Measurements from ENCODE around the gene SIN3B.

Gene SIN3B

GRCh38 chr19:16919496-16919895 is 90.3 kb downstream of the SIN3B start:
- H3K27ac ChIP-seq (ENCODE audit: low read depth, low read length, poor library complexity, severe bottlenecking), result no peak overlapping the region
- no peak overlapping the region for H3K4me2 ChIP-seq (ENCODE audit: low read length)
- no peaks in the 10 kb centered on the region for H3F3A ChIP-seq (ENCODE audit: insufficient read depth, low read length)
- no peak for TF ChIP-seq CTCF (IDR thresholded peaks at IDR 0.05; ENCODE audit: low read length)
- no peak for TF ChIP-seq EZH2 (IDR thresholded peaks at IDR 0.05; ENCODE audit: borderline replicate concordance, low read length)
- no peaks in the 10 kb centered on the region for H4K20me1 ChIP-seq (ENCODE audit: insufficient read depth, low read length)
- no peaks in the 10 kb centered on the region for H3K9me2 ChIP-seq (ENCODE audit: low read depth, low read length)
- no peak overlapping the region for H3K9ac ChIP-seq (ENCODE audit: low read length)
- H3K4me1 ChIP-seq (ENCODE audit: insufficient read depth, low read length, severe bottlenecking), result no peaks in the 10 kb centered on the region
- H3K79me2 ChIP-seq (ENCODE audit: insufficient read depth, low read length), result no peaks in the 10 kb centered on the region
- H3K4me3 ChIP-seq (ENCODE audit: low read depth, low read length, poor library complexity, severe bottlenecking), result no peak overlapping the region
- no peaks in the 10 kb centered on the region for H3K36me3 ChIP-seq (ENCODE audit: insufficient read depth, low read length)
- no peaks in the 10 kb centered on the region for H3K9me3 ChIP-seq (ENCODE audit: low read length)
- H3K27me3 ChIP-seq (ENCODE audit: insufficient read depth, low read length), result peaks cover 8% of the 10 kb centered on the region; the same call in 1 of the 2 replicates
- no peak overlapping the region for H2AFZ ChIP-seq (ENCODE audit: low read length)

DNA sequence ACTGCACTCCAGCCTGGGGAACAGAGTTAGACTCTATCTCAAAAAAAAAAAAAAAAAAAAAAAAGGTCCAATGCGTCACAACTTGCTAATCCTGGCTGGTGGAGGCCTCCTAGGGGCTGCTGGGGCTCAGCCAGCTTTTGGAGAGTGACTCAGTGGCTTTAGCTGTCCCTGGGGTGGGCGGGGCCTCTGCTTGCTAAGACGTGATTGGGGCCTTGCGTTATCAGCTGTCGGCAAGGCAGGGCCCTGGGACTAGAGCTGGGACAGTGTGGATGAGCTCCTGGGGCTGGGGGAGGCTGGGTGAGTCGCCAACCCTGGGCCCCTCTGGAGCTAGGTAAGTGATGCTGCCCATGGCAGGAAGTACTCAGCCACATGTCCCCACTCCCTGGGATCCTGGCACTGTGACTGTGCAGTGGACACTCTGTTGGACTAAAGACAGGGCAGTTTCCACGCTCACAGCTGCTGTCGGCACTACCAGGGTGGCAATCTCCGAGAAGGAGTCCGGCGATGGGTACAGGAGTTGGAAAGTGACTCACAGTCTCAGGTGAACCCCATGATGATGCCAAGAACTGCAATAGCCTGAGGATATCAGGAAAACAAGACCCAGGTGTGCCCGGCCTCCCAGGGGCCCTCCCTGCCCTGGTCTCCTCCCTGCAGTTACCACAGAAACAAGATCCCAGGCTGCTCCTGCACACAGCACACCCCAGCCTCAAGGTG is 91.8 kb downstream of the SIN3B start:
- H3K9ac ChIP-seq (ENCODE audit: low read length), result no peak overlapping the region
- H3K27me3 ChIP-seq (ENCODE audit: insufficient read depth, low read length), result peaks cover 8% of the 10 kb centered on the region; the same call in 1 of the 2 replicates
- no peaks in the 10 kb centered on the region for H3K36me3 ChIP-seq (ENCODE audit: insufficient read depth, low read length)
- H3K4me2 ChIP-seq (ENCODE audit: low read length), result no peak overlapping the region
- no peaks in the 10 kb centered on the region for H3K79me2 ChIP-seq (ENCODE audit: insufficient read depth, low read length)
- H3K4me3 ChIP-seq (ENCODE audit: low read depth, low read length, poor library complexity, severe bottlenecking), result no peak overlapping the region
- H3F3A ChIP-seq (ENCODE audit: insufficient read depth, low read length), result no peaks in the 10 kb centered on the region
- H3K9me3 ChIP-seq (ENCODE audit: low read length), result no peaks in the 10 kb centered on the region
- H3K9me2 ChIP-seq (ENCODE audit: low read depth, low read length), result no peaks in the 10 kb centered on the region
- H4K20me1 ChIP-seq (ENCODE audit: insufficient read depth, low read length), result no peaks in the 10 kb centered on the region
- no peak for TF ChIP-seq CTCF (IDR thresholded peaks at IDR 0.05; ENCODE audit: low read length)
- TF ChIP-seq EZH2 (IDR thresholded peaks at IDR 0.05; ENCODE audit: borderline replicate concordance, low read length), result no peak
- no peaks in the 10 kb centered on the region for H3K4me1 ChIP-seq (ENCODE audit: insufficient read depth, low read length, severe bottlenecking)
- H3K27ac ChIP-seq (ENCODE audit: low read depth, low read length, poor library complexity, severe bottlenecking), result no peak overlapping the region
- H2AFZ ChIP-seq (ENCODE audit: low read length), result no peak overlapping the region

DNA sequence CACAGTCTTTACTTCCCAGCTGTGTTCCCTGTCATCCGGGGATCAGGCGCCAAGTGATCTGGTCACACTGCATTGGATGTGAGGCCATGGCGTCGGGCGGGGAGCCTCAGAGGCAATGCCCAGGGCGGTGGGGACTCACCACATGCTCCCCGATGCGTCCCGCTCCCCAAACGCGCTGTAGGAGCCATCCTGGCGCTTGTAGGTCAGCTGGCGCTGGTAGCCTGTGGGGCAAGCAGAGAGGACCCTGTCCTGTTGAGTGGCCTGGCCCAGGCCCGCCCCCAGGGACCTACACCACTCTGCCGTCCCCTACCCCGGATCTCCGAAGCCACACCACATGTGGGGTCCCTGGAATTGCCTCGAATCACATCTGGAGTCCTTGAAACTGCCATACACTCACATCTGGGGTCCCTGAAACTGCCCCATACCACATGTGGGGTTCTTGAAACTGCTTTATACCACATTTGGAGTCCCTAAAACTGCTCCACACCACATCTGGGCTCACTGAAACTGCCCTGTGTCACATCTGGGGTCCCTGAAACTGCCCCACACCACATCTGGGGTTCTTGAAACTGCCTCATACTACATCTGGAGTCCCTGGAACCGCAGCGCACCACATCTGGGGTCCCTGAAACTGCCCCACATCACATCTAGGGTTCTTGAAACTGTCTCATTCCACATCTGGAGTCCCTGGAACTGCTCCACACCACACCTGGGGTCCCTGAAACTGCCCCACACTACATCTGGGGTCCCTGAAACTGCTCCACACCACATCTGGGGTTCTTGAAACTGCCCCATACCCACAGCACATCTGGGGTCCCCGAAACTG is 92.8 kb downstream of the SIN3B start:
- no peaks in the 10 kb centered on the region for H3K4me1 ChIP-seq (ENCODE audit: insufficient read depth, low read length, severe bottlenecking)
- H4K20me1 ChIP-seq (ENCODE audit: insufficient read depth, low read length), result no peaks in the 10 kb centered on the region
- no peak overlapping the region for H3K27ac ChIP-seq (ENCODE audit: low read depth, low read length, poor library complexity, severe bottlenecking)
- no peak overlapping the region for H3K4me3 ChIP-seq (ENCODE audit: low read depth, low read length, poor library complexity, severe bottlenecking)
- H3K9me3 ChIP-seq (ENCODE audit: low read length), result no peaks in the 10 kb centered on the region
- H3F3A ChIP-seq (ENCODE audit: insufficient read depth, low read length), result no peaks in the 10 kb centered on the region
- H3K9me2 ChIP-seq (ENCODE audit: low read depth, low read length), result no peaks in the 10 kb centered on the region
- H3K79me2 ChIP-seq (ENCODE audit: insufficient read depth, low read length), result no peaks in the 10 kb centered on the region
- H3K27me3 ChIP-seq (ENCODE audit: insufficient read depth, low read length), result peaks cover 8% of the 10 kb centered on the region; the same call in 1 of the 2 replicates
- no peak overlapping the region for H3K4me2 ChIP-seq (ENCODE audit: low read length)
- H3K36me3 ChIP-seq (ENCODE audit: insufficient read depth, low read length), result no peaks in the 10 kb centered on the region
- no peak for TF ChIP-seq CTCF (IDR thresholded peaks at IDR 0.05; ENCODE audit: low read length)
- no peak for TF ChIP-seq EZH2 (IDR thresholded peaks at IDR 0.05; ENCODE audit: borderline replicate concordance, low read length)
- no peak overlapping the region for H3K9ac ChIP-seq (ENCODE audit: low read length)
- no peak overlapping the region for H2AFZ ChIP-seq (ENCODE audit: low read length)
